Mesothelial cell of epicardium (in vitro differentiated cells): ENCODE measurements around the gene ECI2. TPM values are rescaled to one million over a fixed set of nuclear protein-coding genes. Genes with fewer than 3 reads are reported as not detected.

Experiments used
- DNase-seq, 2 experiments: peaks; one replicate each; pipeline ENCODE4 v3.0.0; 2021; ENCODE audit warnings: low spot score in 2 of 2; ENCODE audit not compliant: unreplicated experiment in 2 of 2
- H3K27ac Mint-ChIP-seq: 2 replicates; pipeline ENCODE4 v1.8.0; 2021; ENCODE audit warnings: mixed read lengths
- H3K27me3 Mint-ChIP-seq: 2 replicates; pipeline ENCODE4 v1.8.0; 2021; ENCODE audit warnings: low read depth, mixed read lengths
- H3K36me3 Mint-ChIP-seq: 2 replicates; pipeline ENCODE4 v1.8.0; 2021; ENCODE audit warnings: mixed read lengths
- H3K4me1 Mint-ChIP-seq: 2 replicates; pipeline ENCODE4 v1.8.0; 2021; ENCODE audit warnings: mixed read lengths
- H3K4me3 Mint-ChIP-seq: 2 replicates; pipeline ENCODE4 v1.8.0; 2021; ENCODE audit warnings: mild to moderate bottlenecking, moderate library complexity, mixed read lengths
- H3K9me3 Mint-ChIP-seq: 2 replicates; pipeline ENCODE4 v1.8.0; 2021; ENCODE audit warnings: mixed read lengths
- CTCF ChIP-seq: fragments of 200-600 bp; sonication (generic); IDR thresholded peaks from one replicate; pipeline ENCODE4 v1.5.0; 2021; ENCODE audit warnings: antibody characterized with exemption; ENCODE audit not compliant: unreplicated experiment
- total RNA-seq: library from RNA; stranded (reverse); gene quantifications from 3 replicates; pipeline ENCODE4 v1.2.1, GENCODE V29; 2021

ECI2 gene
- total RNA-seq, 1 donor from 2014 or later = 51.8 TPM

- H3K4me1 Mint-ChIP-seq = peaks cover 24% of the 10 kb centered on the region
- DNase-seq = no peak
- no peak for TF ChIP-seq CTCF
- no peaks in the 10 kb centered on the region for H3K27me3 Mint-ChIP-seq
- H3K36me3 Mint-ChIP-seq = peaks cover 49% of the 10 kb centered on the region
- H3K9me3 Mint-ChIP-seq = peaks cover 6% of the 10 kb centered on the region
- no peak overlapping the region for H3K27ac Mint-ChIP-seq
- no peak overlapping the region for H3K4me3 Mint-ChIP-seq
These were observed 6.6 kb downstream of the ECI2 start for GRCh38 chr6:4128748-4129147.

- no peak overlapping the region for H3K4me3 Mint-ChIP-seq
- no peaks in the 10 kb centered on the region for H3K27me3 Mint-ChIP-seq
- no peak overlapping the region for H3K27ac Mint-ChIP-seq
- DNase-seq = no peak
- peaks cover 47% of the 10 kb centered on the region for H3K36me3 Mint-ChIP-seq
- peaks cover 17% of the 10 kb centered on the region for H3K4me1 Mint-ChIP-seq
- TF ChIP-seq CTCF = no peak
- H3K9me3 Mint-ChIP-seq = peaks cover 6% of the 10 kb centered on the region
These were observed 7.3 kb downstream of the ECI2 start for GRCh38 chr6:4128072-4128471.

GRCh38 chr6:4125933-4126864 lies 9.2 kb downstream of the ECI2 start:
- Mint-ChIP-seq H3K4me3 (no peak overlapping the region), H3K27ac (peak overlapping the region; percentile 76), H3K9me3 (peaks cover 3% of the 10 kb centered on the region), H3K27me3 (no peaks in the 10 kb centered on the region), H3K36me3 (peaks cover 39% of the 10 kb centered on the region), H3K4me1 (peaks cover 15% of the 10 kb centered on the region)
- TF ChIP-seq CTCF = no peak
- DNase-seq = no peak

GRCh38 chr6:4125500-4125899 lies 9.9 kb downstream of the ECI2 start:
- DNase-seq = no peak
- H3K4me3 Mint-ChIP-seq = no peak overlapping the region

GRCh38 chr6:4124351-4124750 lies 11.0 kb downstream of the ECI2 start:
- H3K4me3 Mint-ChIP-seq = no peak overlapping the region
- H3K4me1 Mint-ChIP-seq = peaks cover 15% of the 10 kb centered on the region
- H3K36me3 Mint-ChIP-seq = peaks cover 36% of the 10 kb centered on the region
- no peak for TF ChIP-seq CTCF
- no peak for DNase-seq
- H3K9me3 Mint-ChIP-seq = peaks cover 6% of the 10 kb centered on the region
- no peak overlapping the region for H3K27ac Mint-ChIP-seq
- no peaks in the 10 kb centered on the region for H3K27me3 Mint-ChIP-seq

More at GRCh38 chr6:4125500-4125899, 9.9 kb downstream of the ECI2 start:
- peaks cover 15% of the 10 kb centered on the region for H3K4me1 Mint-ChIP-seq
- peaks cover 6% of the 10 kb centered on the region for H3K9me3 Mint-ChIP-seq
- no peaks in the 10 kb centered on the region for H3K27me3 Mint-ChIP-seq
- peaks cover 42% of the 10 kb centered on the region for H3K36me3 Mint-ChIP-seq
- no peak for TF ChIP-seq CTCF
- peak overlapping the region; percentile 76 for H3K27ac Mint-ChIP-seq
